Epithelial cell of esophagus (primary cell): ENCODE data around the gene LCNL1.
A peak's percentile ranks its signal among the peaks of the same experiment; 100 is the strongest.

ENCODE experiments used
- DNase-seq: peaks from one replicate; pipeline ENCODE4 v3.0.0; 2010; ENCODE audit warnings: low read depth
- H3K4me3 ChIP-seq: 2 replicates; pipeline ENCODE4 v1.5.1; 2011; ENCODE audit warnings: mild to moderate bottlenecking, low read length, control low read depth
- CTCF ChIP-seq: IDR thresholded peaks from 2 replicates; pipeline ENCODE4 v1.5.1; 2011; ENCODE audit warnings: low read depth, mild to moderate bottlenecking, low read length, control low read depth, inconsistent platforms; ENCODE audit not compliant: insufficient read depth; ENCODE audit errors: missing control alignments

LCNL1 gene

GRCh38 chr9:136947955-136948510, 34.8 kb upstream of the LCNL1 start:
- peak; percentile 33 for TF ChIP-seq CTCF
- H3K4me3 ChIP-seq = no peak overlapping the region
- DNase-seq = peak; percentile 51

GRCh38 chr9:136949239-136949816, 33.5 kb upstream of the LCNL1 start:
- no peak for TF ChIP-seq CTCF
- no peak for DNase-seq
- H3K4me3 ChIP-seq = peak overlapping the region; percentile 70

GRCh38 chr9:136949817-136950655, 32.8 kb upstream of the LCNL1 start:
- TF ChIP-seq CTCF = peak; percentile 9
- H3K4me3 ChIP-seq = peak overlapping the region; percentile 70

GRCh38 chr9:136950656-136951276, 32.0 kb upstream of the LCNL1 start:
- peak overlapping the region; percentile 70 for H3K4me3 ChIP-seq
- DNase-seq = no peak
- TF ChIP-seq CTCF = no peak

More at GRCh38 chr9:136949817-136950655, 32.8 kb upstream of the LCNL1 start:
- DNase-seq = peak; percentile 93

- no peak for TF ChIP-seq CTCF
- no peak for DNase-seq
- H3K4me3 ChIP-seq = no peak within 1 kb of the TSS
These were observed 31.1 kb upstream of the LCNL1 start, which contains the start of gene LCN12 for GRCh38 chr9:136951541-136952320. TSS of gene LCN12 (plus strand) at chr9:136952273. CDS start at chr9:136952328, 55 bp downstream.

- no peak for DNase-seq
- H3K4me3 ChIP-seq = no peak overlapping the region
- TF ChIP-seq CTCF = no peak
These were observed 30.4 kb upstream of the LCNL1 start for GRCh38 chr9:136952321-136952850.
